CD4-positive, alpha-beta T cell treated with Interleukin-21 for 1 hour (primary cell): ENCODE data around the gene PPAT.
"Not testable (repeated sequence)": the region's sequence is repeated elsewhere in the genome, so short reads cannot be mapped to it uniquely, and the experiment has no call there.

Source experiments
- DNase-seq: peaks from one replicate; pipeline ENCODE4 v3.0.0-alpha.2; 2020

PPAT gene

DNA sequence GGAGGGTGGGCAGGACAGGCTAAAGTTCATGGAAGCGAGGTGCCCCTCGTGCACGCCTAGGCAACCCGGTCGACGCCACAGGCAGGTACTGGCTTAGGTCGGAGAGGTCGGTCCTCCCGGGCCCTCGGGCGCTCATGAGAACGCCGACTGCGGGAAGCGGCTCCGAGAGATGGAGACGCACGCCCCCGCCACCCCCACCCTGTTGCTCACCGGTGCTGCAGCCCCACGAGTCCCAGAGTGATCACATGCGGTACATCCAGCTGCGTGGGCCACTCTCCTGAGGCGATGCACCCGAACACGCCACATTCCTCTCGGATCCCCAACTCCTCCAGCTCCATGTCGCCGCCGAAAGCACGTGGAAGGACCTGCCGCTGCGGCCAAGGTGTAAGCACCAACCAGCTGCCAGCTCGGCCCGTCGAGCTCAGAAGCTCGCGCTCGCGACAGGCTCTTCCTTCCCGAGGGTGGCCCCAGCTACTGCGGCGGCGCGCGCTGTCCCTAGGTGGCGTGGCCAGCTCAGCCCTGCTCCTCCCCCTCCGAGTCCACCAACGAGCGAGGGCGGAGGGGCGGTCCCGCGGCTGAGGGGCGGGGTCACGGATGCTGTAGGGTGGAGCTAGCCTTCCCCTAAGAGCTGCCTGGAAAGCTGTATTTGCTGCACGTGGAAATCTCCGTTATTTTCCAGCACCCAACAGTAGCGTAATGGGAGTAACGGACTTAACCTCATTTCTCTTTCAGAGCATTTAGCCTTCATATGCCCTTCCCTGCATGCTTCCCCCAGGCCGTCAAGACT is at the start of gene PPAT:
Gene PPAT, minus strand, starts transcription at position 476 of the 787 bp plus-strand sequence. Its CDS starts 138 bp downstream, at position 338.
- peak; percentile 98 for DNase-seq

DNA sequence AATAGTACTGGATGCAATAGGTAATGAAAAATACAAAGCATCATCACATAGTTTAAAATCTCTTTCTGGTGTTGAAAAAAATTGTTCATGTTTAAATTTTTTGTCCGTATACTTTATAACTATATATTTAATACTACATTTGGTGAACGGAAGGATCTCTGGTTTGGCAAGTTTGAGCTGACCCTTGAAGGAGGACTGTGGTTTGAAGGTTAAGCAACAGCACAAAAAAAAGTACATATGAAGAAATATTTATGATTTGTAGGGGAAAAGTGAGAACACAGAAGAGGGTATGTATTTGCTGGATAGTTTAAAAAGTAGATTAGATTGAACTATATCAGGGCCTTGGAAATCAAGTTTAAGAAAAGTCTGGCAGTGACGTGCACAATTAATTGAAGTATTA is 45.3 kb upstream of the PPAT start:
- no peak for DNase-seq

DNA sequence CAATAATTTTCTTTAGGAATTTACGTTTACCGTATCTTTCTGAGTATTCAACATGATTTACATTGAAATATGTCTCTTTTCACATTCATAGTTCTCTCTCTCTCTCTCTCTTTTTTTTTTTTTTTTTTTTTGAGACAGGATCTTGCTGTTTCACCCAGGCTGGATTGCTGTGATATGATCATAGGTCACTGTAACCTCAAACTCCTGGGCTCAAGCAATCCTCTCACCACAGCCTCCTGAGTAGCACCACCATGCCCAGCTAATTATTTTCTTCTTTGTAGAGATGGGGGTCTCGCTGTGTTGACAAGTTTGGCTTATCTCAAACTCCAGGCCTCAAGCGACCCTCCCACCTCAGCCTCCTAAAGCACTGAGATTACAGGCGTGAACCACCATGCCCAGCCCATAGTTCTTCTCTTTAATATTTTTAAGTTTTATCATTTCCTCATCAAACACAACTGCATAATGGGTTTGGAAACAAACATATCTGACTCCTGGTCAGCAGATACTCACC is 41.8 kb upstream of the PPAT start:
- no peak for DNase-seq

DNA sequence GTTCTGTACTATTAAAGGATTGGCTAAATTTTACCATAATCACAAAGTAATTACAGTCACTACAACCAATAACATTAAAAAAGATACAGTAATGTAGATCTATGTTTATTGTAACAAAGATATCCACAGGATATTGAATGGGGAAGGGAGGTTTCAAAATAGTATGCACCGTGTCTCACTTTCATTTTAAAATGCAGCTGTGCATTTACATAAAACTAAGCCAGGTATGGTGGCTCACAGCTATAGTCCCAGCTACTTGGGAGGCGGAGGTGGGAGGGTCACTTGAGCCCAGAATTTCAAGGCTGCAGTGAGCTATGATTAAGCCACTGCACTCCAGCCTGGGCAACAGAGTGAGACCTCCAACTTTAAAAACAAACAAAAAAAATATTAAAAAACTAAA is 40.5 kb upstream of the PPAT start:
- no peak for DNase-seq

DNA sequence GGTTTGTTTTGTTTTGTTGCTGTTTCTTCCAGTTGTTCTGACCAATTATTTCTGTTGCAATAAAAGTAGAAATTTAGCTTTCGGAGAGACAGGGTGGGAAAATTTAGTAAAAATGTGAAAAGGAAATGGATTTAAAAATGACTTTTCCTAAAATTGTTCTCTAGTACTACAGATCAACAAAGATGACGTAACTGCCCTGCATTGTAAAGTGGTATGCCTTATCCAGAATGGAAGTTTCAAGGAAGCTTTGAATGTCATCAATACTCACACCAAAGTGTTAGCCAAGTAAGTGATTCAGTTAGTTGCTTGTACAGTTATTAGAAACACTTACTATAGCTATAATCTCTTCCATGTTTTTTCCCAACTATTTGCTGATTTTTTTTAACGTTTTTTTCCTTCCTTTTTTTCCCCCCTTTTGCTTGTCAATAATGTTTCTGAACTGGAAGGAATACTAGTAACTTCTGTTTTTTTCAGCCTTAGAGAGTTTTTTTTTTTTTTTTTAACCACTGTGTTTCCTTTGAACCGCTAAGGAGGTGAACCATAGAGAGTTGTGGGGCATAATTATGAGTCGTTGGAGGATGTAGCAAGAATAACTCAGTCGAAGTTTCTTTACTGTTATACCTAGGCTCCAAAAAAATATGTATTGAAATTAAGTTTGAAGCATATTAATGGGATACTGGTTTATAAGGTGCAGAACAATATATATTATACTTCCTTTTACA is 34.2 kb upstream of the PPAT start:
- no peak for DNase-seq

DNA sequence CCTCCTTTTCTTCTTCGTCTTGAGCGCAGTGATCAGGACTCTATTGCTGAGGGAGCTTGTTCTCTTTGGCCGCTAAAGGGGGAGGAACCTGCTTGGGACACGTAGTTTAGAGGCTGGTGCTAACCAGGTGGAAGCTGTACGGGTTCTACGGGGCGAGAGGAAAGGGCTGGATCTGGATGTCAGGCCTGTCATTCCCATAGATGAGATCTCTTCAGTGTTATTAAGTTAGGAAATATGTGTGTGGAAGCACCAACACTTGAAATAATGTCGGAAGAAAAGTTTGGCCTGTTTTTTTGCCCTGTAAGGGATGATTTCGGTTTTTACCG is 32.6 kb upstream of the PPAT start:
- peak; percentile 50 for DNase-seq

DNA sequence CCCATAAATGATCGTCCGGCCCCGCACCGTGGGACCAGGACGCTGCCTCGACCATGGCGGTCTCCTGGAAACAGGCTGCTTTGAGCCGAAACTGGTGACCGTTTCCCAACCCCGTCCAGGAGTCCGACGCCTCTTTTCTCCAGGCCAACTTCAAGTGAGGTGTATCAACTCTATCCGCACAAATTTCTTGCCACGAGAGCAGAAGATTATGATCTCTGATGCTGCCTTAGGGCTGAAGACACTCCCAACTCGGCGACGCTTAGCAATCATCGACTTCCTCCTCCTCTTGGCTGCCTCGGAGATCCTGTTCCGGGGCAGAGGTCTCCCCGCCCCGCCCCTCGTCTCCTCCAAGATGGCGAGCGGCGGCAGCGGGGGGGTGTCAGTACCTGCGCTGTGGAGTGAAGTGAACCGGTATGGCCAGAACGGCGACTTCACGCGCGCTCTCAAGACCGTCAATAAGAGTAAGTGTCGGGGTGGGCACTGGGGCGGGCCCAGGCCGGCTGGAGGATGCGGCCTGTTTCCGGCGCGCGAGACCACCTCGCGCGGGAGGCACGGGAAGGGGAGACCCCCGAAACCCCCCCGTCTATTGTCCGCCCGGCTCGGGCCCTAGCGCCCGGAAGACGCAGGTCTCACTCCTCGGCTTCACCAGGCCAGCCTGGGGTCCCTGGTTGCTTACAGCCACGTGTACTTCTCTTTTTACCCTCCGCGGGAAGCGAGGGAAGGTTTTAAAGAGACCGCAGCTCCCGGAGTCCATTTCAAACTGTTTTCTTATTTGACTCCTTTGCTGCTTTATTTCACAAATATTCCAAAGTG is 32.1 kb upstream of the PPAT start, which contains the start of gene SRP72:
Gene SRP72, plus strand, starts transcription at position 334 of the 813 bp plus-strand sequence. Its CDS starts 19 bp downstream, at position 353.
- DNase-seq: peak; percentile 92

DNA sequence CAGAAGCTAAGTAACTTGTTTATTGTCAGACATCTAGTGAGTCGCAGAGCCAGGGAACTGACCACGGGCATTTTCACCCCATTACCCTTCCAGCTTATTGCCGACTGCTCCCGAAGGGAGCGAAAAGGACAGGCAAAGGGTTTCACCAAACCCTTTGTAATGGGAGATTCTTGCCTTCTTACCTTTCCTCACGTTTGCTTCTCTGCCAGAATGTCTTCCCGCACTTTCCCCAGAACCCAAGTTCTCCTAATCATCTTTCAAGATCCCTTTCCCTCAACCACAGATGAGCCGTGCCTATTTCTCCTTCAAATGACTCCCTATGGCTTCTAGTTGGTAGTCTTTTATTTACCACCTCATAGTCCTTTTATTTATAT is 31.5 kb upstream of the PPAT start:
- DNase-seq: no peak

DNA sequence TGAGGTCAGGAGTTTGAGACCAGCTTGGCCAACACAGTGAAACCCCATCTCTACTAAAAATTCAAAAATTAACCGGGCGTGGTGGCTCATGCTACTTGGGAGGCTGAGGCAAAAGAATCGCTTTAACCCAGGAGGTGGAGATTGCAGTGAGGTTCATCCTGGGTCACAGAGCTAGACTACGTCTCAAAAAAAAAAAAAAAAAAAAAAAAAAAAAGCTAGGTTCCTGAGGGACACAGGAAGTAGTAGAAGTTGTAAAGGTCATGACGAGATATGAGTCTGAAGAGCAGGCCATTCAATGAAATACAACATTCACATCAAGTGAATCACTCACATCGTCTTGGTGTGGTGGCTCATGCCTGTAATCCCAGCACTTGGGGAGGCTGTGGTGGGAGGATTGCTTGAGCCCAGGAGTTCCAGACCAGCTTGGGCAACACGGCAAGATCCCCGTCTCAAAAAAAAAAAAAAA is 30.9 kb upstream of the PPAT start:
- DNase-seq: not testable (repeated sequence)

DNA sequence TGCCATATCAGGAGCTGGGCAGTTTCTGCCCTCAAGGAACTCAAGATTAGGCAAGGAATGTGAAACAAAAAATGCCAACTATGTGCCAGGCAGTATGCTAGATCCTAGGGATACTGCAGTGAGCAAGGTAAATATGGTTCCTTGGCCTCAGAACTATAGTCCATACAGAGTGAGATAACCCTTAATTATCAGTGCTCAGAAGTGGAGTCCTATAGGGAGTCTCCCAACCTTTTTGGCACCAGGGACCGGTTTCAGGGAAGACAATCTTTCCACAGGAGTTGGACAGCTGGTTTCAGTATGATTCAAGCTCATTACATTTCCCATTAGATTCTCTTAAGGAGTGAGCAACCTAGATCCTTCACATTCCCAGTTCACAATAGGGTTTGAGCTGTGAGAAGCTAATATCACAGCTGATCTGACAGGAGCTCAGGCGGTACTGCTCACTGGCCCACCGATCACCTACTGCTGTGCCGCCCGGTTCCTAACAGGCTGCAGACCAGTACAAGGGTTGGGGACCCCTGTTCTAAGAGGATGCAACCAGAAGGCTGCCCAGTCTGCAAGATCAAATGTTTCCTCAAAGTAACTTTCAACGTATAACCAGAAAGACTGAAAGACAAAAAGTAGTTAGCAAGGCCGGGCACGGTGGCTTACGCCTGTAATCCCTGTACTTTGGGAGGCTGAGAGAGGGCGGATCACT is 30.3 kb upstream of the PPAT start:
- DNase-seq: no peak

DNA sequence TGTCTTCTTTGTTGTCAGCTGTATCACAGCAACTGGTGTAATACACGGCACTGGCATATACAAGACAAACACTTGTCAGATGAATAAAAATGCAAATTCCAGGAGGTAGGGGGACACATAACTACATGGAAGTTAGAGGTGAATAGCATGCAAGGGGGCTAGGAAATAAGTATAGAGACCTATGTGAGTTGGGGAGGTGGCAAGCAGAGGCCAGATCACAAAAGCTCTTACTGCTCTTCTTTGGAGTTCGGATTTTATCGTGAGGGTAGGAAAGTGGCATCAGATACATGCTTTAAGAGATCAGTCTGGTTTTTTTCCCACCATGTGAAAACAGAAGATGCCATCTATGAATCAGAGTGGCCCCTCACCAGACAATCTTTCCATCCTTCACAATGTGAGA is 29.2 kb upstream of the PPAT start:
- DNase-seq: no peak

DNA sequence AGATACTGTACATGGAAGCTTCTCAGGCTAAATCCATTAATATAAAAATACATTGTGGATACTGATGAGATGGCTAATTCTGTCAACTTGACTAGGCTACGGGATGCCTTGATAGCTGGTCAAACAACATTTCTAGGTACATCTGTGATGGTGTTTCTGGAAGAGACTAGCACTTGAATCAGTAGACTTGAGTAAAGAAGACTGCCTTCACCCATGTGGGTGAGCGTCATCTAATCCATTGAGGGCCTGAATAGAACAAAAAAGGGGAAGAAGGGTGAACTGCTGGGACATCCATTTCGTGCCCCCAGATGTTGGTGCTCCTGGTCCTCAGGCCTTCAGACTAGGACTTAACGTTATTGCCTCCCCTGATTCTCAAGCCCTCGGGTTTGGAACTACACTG is 28.3 kb upstream of the PPAT start:
- DNase-seq: no peak

DNA sequence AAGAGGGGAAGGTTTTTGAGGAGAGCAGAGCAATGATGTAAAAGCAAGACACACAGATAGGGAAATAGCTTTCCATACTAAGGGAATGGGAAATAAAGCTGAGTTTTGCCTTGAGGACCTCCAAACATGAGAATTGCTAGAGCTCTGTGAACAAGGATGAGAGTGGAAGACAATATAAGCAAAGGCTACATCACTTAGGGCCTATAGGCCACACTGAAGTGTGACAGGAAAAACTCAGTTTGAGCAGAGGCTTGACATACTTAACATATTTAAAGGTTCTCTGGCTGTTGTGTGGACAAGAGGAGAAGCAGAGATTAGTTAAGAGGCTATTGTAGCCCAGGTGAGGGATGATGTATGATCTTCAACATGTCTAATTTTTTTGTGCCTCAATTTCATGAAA is 26.7 kb upstream of the PPAT start:
- DNase-seq: no peak

DNA sequence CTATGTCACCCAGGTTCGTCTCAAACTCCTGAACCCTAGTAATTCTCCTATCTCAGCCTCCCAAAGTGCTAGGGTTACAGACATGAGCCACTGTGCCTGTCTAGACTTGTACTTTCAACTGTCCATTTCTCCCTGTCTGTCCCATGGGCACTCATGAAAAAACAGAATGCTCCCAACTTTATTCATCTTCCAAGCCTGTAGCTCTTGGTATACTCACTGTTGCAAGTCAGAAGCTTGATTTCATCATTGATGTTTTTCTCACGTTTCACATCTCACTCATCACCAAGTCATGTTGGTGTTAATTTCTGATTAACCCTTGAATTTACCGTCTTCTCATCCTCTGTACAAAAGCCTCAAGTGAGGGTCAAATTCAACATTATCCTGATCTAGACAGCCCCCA is 24.7 kb upstream of the PPAT start:
- DNase-seq: no peak

DNA sequence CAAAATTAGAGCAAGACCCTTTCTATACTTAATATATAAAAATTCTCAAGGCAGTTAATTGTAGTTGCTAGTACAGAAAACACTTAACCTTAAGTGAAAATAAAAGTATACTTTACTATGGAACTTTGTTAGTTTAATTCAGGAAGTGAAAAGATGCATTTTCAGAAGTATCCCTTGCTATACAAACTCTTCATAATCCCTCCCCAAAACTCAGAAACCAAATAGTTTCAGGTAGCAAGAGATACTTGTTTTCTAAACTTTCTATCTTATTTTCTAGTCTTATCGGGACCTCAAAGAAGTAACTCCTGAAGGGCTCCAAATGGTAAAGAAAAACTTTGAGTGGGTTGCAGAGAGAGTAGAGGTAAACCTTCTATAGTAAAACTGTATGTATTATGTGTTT is 14.9 kb upstream of the PPAT start:
- no peak for DNase-seq

DNA sequence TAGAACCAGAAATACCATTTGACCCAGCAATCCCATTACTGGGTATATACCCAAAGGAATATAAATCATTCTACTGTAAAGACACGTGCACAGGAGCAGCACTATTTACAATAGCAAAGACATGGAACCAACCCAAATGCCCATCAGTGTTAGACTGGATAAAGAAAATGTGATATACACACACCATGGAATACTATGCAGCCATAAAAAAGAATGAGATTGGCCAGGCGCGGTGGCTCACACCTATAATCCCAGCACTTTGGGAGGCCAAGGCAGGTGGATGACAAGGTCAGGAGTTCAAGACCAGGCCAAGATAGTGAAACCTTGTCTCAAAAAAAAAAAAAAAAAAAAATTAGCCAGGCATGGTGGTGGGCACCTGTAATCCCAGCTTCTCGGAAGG is 14.1 kb upstream of the PPAT start:
- not testable (repeated sequence) for DNase-seq

DNA sequence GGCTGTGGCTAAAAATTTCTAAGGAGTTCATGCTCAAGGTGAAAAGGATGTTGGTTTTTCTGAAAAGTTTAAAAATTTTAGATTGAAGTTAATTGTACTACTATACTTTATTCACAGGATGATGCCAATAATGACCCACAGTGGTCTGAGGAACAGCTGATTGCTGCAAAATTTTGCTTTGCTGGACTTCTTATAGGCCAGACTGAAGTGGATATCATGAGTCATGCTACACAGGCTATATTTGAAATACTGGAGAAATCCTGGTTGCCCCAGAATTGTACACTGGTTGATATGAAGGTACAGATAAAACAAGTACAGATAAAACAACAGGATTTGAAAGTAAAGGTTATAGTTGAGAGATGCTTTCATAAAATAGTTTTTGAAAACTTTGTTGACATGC is 12.9 kb upstream of the PPAT start:
- no peak for DNase-seq

DNA sequence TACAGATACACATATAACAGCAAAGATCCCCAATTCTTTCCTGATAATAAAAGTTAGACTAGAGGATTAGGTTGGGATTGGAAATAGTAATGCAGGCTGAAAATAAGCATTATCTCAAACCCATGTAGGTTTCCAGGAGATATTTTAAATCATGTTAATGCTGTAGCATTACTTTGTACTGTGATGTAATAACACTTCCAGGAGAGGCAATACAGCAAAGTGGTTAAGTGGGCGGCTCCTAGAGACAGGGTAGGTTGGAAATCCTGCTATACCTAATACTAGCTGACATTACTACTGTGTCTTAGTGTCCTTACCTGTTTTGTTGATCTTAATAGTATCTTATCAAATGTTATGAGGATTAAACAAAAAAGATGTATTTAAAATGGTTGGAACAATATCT is 10.3 kb upstream of the PPAT start:
- no peak for DNase-seq

DNA sequence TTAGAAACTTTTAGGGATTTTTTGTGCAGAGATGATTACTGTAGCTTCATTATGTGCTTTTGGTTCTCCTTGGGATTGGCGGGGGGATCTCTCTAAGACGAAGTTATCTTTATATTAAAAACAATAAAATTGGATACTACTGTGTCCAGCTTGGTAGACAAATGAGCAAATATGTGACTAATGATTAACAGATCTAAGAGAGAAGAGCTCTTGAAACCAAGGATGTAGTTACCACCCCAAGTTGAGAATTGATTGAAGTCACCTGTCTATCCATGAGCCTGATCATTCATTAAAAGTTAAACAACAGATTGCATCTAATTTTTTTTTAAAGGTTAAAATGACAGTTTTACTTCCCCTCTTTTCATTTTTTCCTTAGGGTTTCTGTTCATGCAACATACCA is 9.3 kb upstream of the PPAT start:
- DNase-seq: no peak

DNA sequence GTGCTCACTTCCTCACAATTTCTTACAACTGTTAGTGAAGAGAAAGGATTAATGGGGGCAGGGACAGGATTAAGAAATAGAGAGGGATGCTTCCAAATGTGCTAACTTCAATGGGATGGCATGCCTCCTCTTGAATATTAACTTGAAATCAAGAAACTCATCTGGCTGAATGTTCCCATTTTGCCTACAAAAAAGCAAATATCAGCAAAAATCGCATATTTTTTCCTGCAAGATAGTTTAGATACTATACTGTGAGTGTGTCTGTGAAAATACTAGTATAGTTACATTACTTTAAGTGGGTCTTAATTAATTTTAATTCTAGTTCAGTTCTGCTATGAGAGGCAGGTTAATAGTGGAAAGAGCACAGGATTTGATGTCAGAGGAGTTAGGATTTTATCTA is 5.6 kb upstream of the PPAT start:
- DNase-seq: no peak

DNA sequence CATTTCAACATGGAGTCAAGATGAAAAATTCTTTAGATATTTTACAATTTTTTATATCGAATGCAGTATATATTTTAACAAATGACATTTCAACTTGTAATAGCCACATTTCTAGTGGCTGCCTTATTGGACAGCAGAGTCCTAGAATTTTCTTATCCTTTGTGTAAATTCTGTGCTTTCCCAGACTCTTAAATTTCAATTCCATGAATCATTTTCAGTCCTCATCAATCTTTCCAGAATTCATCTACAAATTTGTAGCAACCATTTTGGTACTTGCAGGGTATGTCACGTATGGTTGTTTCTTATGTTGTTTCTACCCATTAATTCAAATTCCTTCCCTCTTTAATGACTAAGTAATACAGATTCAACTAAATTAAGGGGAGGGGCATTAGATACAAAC is 3.4 kb upstream of the PPAT start:
- DNase-seq: no peak

DNA sequence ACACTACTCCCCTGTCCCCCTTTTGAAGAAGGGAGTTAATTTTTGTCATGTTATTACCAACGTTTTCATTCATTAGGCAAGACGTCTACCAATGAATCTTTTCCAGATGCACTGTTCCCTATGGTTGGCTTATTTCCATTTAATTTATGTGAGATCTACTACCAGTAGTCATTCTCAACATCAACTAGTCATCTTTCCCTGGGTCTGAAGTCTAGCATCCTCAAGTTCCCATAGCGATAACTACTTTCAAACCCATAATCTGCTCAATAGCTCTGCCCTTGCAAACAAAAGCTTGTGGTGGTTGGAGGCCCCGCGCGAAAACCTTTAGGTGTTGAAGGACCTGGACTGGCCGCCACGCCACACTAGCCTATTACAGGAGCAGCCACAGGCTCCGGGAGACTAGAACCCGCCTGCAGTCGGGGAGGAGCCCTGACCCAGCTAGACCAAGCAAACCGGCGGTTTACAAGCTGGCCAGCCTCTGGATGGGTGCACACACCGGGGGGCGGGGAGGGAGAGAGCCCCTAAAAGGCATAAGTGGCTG is 746 bp downstream of the PPAT start:
- no peak for DNase-seq

DNA sequence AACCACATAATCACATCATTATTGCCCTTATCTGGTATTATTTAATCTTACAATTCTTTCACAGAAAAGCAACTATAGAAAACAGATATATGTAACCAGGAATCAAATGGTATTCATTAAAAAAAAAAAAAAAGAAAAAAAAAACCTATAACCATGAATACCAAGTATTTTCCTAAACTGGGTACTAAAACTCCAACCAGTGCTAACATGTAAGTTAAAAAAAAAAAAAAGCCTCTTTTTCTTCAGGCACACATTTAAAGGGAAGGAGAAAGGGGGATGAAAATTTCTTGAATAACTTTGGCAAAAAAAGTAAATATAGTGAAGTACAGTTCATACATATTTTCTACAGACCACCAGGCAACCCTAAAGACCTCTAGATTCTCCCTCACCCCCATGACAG is 2.1 kb downstream of the PPAT start:
- no peak for DNase-seq
